Measurements from ENCODE around the gene THUMPD1. TPM values are rescaled to one million over a fixed set of nuclear protein-coding genes. Genes with fewer than 3 reads are reported as not detected.

THUMPD1 gene
- 40.4 and 49.8 TPM in 2 replicates for total RNA-seq

DNA sequence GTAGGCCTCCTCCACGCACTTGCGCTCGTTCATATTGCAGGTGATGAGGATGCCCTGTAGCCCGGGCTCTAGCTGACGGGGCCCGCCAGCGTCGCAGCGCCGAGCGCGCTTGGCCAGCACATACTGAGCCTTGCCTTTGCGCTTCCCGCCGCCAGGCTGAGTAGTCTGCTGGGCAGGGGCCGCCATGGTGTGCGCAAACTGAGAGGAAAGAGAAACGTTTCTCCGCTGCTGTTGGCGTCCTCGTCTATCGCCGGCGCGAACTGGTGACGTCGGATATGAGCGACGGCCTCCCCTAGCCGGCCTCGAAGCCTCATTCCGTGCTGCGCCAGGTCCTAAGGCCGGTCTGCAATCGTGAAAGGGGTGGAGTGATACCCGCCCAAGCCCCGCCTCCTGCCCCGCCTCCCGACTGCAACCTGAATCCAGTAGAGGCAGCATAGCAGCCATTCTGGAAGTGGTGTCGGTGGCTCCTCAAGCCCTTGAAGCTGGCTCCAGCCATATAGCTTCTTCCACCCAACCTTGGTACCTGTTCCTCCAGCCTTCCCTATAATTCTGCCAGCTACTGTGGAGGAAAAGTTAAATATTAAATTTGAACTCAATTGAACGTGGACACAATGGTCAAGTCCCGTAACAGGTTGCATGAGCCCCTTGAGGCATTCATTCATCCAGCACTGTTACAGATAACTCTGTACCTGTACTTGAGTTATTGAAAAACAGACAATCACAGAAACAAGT lies at the start of gene THUMPD1:
TSS of gene THUMPD1 (minus strand) at position 265 of the 732 bp plus-strand sequence. CDS start at position 186, 79 bp downstream.

DNA sequence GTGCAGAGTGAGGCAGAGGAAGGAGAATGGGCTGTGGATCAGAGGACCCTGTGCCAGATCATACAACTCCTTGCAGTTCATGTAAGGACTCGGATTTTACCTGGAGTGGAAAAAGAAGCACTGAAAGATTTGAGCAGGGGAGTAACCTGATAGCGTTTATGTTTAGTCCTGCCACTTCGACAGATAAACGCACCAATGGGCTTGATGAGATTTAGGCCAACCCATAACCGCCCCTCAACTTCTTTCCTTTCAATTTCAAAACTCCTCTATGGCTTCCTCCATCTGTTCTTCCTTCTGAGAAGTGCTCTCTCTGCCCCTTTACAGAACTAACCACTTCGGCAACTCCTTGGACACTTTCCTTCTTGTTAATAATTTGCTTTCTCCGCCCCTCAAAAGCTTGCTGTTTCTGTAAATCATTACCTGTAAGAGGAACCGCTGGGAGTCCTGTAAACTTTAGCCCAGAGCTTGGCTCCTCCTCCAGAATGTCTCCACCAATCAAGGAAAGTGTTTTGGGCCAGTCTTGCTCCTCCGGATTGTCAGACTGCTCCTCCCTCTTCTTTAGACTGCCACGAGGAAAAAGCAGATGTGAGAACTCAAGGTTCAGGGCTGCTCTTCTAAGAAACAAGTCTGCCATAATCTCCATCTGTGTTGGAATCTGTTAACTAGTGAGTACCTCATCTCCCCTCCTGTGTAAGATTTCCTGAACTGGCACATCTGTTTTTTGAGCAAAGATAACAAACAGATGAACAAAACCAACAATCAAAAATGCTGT lies 22.0 kb upstream of the THUMPD1 start, which contains the start of gene ACSM3:
TSS of gene ACSM3 (plus strand) at position 554 of the 772 bp plus-strand sequence. CDS start 6,021 bp downstream, outside the sequence.

Other genes with a start within 250 kb of the THUMPD1 start
- not detected in 2 replicates for gene ACSM2B, start 165.5 kb downstream of the THUMPD1 start, total RNA-seq
- not detected in 2 replicates for gene ACSM1, start 44.1 kb downstream of the THUMPD1 start, total RNA-seq
- 0.62 and 0.79 TPM in 2 replicates for gene ACSM3, start 22.2 kb upstream of the THUMPD1 start, total RNA-seq
- 23.2 and 30.0 TPM in 2 replicates for gene ERI2, start 64.7 kb upstream of the THUMPD1 start, total RNA-seq
- 8.6 and 10.8 TPM in 2 replicates for gene REXO5, start 64.7 kb upstream of the THUMPD1 start, total RNA-seq
- 19.3 and 19.5 TPM in 2 replicates for gene DCUN1D3, start 158.5 kb upstream of the THUMPD1 start, total RNA-seq
- 36.5 and 42.0 TPM in 2 replicates for gene LYRM1, start 159.0 kb upstream of the THUMPD1 start, total RNA-seq

All from aortic smooth muscle cell (primary cell).